ENCODE measurements around the gene RNU2-63P.
A peak's percentile ranks its signal among the peaks of the same experiment; 100 is the strongest.
"Not testable (repeated sequence)": the region's sequence is repeated elsewhere in the genome, so short reads cannot be mapped to it uniquely, and the experiment has no call there.

Gene RNU2-63P

DNA sequence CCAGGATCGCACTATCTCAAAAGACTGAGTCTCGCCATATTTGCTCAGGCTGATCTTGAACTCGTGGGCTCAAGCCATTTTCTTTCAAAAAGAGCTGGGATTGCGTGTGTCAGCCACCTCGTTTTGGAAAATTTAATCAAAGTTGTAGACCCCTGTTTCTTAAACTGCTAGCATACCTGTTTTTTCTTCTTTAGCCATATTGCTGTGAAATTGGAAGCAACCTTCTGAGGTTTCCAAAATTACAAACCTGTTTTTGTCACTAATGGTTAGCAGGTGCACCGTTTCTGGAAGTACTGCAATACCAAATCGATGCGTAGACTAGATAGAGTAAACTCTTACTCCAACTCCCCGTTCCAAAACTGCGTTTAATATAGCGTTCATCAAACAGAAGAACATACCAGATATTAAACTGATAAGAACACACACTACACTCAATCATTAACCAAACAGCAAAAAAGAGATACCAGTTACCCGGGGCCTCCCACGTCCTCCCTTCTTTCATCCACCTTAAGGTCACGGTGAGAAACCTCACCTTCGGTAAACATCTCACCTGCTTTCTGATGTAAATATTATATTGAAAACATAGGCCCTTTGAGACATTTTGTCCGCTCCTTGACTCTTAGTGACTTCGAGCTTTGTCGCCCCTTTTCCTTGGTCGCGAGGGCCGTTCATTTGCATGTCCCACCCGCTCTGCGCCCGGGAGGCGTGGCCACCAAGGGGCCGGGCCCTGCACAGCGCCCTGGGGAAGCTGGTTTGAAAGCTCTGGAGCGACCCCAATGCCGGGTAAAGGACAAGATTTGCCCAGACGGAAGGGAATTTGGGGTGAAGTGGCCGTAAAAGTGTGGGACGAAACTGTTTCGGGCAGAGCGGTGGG, at the start of gene RNU2-63P:
TSS of gene RNU2-63P (minus strand) at position 462 of the 874 bp plus-strand sequence.
- DNase-seq (ENCODE audit: low read depth in 2 of 2) = peak; percentile 94 to 95

DNA sequence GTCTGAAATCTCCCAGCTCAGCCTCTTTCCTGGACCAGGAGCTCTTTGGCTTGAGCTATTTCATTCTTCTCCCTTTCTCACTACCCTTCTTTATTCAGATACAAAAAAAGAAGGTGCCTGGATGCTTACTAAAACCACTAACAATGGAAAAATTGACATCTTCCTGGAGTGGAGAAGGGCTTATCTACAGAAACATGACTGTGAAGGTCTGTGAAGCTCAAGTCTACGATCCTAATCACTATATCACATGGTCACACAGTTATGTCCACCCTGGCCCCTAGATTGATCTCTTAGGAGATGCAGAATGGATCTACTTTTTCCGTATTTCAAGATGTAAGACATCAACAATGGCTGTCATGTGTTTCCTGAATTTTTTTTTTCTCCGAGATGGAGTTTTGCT, 44.9 kb upstream of the RNU2-63P start:
- DNase-seq (ENCODE audit: low read depth in 2 of 2) = no peak

DNA sequence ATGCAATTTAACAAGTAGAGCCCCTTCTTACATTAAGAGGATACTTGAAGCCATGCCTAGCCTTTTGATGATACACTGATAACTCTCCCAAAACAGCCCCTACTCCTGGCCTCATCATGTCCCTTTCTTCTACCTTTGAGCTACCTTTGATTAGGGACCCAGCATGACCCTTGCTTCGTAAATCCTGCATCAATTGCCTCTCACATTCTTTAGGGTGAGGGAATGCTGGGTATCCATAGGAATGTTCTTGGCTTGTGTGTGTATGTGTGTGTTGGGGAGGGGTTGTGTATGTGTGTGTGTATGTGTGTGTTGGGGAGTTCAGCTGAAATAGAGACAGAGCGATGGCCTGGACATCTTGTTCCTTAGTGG, 44.5 kb upstream of the RNU2-63P start:
- DNase-seq (ENCODE audit: low read depth in 2 of 2) = no peak

DNA sequence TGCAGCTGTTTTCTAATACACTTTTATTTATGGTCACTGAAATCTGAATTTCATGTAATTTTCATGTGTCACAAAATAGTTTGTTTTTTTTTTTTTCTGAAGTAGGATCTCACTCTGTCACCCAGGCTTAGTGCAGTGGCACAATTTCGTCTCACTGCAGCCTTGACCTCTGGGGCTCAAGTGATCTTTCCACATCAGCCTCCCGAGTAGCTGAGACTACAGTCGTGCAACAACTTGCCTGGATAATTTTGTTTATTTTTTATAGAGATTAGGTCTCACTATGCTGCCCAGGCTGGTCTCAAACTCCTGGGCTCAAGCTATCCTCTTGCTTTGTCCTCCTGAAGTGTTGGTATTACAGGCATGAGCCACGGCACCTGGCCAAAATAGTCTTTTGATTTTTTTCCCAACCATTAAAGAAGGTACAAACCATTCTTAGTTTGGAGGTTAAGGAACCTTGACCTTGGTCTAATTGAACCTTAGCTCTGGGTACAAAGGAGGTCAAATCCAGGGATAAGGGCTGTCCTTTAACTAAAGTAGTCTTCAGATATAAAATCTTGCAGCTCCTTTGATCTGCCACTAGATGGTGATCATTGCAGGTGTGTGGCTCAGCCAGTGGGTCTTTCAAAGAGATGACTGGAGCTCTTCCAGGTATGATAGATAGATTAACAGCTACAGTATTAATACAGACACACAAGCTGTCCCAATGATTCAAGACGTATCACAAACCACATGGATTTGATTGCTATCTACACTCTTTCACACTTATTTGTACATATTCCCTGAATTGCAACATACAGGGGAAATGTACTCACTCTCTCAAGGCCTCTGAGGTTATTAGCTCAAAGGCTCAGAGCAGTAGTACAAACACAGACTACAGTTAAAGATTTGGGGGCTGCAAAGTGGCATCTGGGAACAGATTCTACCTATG, 43.9 kb upstream of the RNU2-63P start:
- DNase-seq (ENCODE audit: low read depth in 2 of 2) = no peak

DNA sequence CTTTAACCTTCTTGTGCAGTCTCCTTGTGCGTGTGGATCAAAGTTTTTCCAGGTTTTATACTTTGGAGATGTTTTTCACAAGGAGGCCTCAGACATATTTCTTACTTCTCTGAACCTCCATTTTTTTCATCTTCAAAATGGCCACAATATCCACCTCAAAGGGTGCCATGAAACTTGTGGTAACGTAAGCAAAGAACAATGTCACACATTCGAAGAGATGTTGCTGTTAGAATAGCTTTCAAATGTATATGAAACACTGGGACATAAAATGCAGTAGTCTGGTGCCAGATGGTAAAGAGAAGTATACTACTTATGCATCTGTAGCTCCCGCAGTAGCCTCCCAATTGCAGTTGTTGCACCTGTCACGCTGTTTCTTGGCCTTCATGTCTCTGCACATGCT, 41.8 kb upstream of the RNU2-63P start:
- no peak for DNase-seq (ENCODE audit: low read depth in 2 of 2)

DNA sequence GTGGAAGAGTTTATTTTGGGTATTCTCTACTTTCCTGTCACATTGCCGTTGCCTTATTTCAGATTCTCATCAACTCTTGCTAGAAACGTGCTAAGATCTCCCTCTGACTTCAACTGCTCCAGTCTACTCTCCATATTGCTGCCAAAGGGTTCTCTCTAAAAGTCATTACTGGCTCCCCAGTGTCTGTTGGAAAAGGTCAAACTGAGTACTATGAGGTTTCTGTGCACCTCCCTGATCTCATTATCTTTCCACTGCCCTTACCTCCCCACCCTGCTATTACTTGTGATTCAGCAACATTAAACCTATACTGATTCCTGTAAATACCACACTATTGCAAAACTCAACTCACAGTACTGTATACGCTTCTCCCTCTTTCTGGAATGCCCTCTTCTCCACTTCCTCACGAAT, 41.1 kb upstream of the RNU2-63P start:
- no peak for DNase-seq (ENCODE audit: low read depth in 2 of 2)

DNA sequence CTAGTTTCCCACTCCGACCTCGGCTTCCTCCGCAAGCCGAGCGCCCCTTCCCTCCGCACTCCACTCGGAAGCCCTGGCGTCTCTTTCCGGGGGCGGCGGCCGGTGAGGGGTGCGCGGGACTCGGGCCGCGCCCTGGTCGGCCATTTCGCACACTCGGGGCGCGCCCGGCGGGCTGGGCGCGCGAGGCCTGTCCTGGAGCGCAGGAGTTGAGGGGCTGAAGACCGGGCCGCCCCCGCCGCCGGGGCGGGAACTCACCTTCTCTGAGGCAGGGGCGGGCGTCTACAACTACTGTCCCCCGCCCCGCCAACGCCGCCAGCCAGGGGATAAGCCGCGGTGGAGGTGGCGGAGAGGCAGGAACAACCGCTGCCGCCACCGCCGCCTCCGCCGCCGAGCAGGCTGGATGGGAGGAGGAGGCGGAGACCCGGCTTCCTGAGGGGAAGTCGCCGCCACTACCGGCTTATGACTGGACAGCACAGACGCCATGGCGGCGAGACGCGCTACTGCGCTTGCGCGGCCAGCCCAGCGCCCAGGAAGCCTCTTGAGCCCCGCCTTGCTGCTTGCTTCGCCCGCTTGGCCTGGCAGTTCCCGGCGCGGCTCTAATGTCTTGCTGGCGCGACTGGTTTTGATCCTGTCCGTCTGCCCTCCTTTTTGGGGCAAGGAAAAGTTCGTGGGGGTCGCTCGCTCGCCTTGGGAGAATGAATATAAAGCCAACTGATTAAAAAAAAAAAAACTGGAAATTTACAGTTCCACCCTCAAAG, 39.2 kb upstream of the RNU2-63P start, which contains the start of gene KRCC1:
TSS of gene KRCC1 (minus strand) at position 413 of the 758 bp plus-strand sequence. CDS start 27,220 bp downstream, outside the sequence.
- DNase-seq (ENCODE audit: low read depth in 2 of 2) = peak; percentile 88 to 89

DNA sequence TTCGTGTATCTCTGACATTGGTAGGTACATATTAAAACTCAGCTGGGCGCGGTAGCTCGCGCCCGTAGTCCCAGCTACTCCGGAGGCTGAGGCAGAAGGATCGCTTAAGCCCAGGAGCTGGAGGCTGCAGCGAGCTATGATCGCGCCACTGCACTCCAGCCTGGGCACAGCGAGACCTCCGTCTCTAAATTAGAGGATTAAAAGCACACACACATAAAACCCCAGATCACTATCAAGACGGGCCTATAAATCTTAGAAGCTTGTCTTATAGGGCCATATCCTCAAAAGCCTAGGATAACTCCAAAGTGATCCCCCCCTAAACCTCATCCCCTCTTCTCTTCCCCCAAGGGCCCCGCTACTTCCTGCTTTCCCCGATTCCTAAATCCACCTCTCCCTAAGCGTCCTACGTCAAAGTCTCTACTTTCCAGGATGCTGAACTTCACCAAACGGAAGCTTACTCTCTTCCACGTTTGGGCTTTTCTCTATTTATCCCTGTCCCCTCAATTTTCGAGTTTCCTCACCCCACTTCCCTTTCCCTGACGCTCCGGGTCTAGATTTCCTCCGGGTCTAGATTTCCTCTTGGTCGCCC, 38.5 kb upstream of the RNU2-63P start:
- DNase-seq (ENCODE audit: low read depth in 2 of 2) = no peak

- DNase-seq (ENCODE audit: low read depth in 2 of 2) = no peak
These were observed 37.8 kb upstream of the RNU2-63P start for GRCh38 chr2:88053934-88054781.

DNA sequence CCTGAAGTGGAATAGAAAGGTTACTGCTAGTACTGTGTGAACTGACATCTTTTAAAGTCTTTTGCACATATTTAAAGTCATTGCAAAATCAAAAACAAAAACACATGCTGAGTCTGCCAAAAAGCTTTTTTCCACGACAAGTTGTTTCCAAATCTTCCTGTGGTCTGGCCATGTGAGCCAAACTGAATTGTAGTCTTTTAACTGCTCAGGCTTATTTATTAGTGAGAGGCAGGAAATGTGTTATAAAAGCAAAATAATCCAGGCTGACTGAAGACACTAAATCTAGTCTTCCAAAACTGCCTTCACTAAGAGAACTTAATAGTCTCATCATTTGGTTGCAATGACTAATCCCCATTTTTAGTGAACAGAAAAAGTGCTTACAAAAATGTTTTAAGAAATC, 36.9 kb upstream of the RNU2-63P start:
- DNase-seq (ENCODE audit: low read depth in 2 of 2) = peak; percentile 84 to 86

- no peak for DNase-seq (ENCODE audit: low read depth in 2 of 2)
These were observed 35.4 kb upstream of the RNU2-63P start for GRCh38 chr2:88051792-88052191.

DNA sequence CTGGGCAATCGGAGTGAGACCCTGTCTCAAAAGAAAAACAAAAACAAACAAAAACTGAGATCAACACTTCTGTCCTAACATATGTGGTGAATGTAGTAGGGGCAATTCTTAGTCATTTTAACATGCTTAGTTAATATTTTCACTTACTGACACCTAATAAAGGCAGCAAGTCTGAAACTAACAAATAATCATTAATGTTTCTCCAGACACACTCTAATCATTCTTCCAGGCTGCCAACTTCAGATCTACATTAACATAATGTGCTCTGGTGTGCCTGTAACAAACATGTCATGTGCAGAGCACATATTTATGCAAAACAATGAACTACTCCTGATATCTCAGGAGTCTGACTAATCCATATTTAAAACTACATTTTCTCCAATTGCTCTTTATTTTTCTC, 33.3 kb upstream of the RNU2-63P start:
- no peak for DNase-seq (ENCODE audit: low read depth in 2 of 2)

DNA sequence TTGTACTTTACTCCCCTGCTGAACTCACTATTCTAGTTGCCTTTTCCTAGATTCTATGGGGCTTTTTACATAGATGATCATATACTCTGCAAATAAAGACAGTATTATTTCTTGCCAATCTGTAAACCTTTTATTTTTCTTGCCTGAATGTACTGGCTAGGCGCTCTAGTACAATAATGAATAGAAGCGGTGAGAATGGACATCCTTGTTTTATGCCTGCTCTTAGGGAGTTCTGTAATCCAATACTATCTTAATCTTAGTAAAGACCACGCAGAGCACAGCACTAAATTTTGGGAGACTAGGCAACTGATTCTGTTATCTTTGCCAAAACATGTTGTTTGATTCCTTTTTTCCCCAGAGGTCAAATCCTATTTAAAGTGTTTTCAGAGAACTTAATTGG, 32.2 kb upstream of the RNU2-63P start:
- no peak for DNase-seq (ENCODE audit: low read depth in 2 of 2)

DNA sequence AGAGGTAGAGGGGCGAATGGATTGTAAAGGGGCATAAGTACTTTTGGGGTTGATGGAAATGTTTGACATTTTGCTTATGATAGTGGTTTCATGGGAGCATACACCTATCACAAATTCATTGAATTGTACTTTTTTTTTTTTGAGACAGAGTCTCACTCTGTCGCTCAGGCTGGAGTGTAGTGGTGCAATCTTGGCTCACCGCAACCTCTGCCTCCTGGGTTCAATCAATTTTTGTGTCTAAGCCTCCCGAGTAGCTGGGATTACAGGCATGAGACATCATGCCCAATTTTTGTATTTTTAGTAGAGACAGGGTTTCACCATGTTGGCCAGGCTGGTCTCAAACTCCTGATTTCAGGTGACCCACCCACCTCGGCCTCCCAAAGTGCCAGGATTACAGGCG, 29.2 kb upstream of the RNU2-63P start:
- not testable (repeated sequence) for DNase-seq (ENCODE audit: low read depth in 2 of 2)

- no peak for DNase-seq (ENCODE audit: low read depth in 2 of 2)
These were observed 26.1 kb upstream of the RNU2-63P start for GRCh38 chr2:88042476-88042875.

DNA sequence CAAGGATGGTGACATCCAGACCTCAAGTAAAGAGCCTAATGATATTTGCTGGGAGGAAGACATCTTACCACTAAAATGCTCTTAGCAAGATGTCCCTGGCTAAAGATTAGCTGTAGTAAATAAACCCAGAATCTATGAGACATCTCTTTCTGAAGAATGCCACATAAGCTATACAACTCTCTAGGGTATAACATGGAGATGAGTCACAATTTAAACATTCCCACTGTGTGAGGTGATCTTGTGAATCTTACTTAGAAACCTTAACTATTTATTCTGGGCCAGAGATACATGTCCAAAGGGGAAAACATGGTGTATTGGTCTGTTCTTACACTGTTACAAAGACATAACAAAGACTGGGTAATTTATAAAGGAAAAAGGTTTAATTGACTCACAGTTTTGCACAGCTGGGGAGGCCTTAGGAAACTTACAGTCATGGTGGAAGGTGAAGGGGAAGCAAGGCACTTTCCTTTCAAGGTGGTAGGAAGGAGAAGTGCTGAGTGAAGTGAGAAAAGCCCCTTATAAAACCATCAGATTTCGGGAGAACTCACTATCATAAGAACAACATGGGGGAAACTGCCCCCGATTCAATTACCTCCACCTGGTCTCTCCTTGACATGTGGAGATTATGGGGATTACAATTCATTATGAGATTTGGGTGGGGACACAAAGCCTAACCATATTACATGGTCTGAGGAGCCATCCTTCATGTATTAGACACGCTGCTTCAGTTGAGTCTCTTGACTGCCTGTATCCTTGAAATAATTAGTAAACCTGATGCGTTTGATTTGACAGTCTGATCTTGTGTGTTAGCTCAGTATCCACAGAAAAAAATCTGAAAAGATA, 22.1 kb upstream of the RNU2-63P start:
- DNase-seq (ENCODE audit: low read depth in 2 of 2) = peak; percentile 90 to 91

DNA sequence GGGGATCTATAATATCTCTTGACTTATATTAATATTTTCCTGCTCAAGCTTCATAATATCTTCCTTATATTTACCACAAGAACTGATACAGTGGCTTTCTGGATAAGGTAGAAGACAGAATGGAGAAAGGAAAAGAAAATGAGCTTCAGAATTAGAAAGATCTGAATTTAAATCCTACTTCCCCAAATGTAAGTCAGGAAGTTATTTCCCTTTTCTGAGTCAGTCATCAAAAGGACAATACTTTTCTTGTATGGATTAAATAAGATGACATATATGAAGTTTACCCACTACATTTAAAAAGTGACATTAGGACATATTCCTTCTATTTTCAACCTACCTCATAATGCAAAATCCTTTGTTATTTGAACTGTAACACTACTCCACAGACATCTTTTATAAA, 20.3 kb upstream of the RNU2-63P start:
- no peak for DNase-seq (ENCODE audit: low read depth in 2 of 2)

DNA sequence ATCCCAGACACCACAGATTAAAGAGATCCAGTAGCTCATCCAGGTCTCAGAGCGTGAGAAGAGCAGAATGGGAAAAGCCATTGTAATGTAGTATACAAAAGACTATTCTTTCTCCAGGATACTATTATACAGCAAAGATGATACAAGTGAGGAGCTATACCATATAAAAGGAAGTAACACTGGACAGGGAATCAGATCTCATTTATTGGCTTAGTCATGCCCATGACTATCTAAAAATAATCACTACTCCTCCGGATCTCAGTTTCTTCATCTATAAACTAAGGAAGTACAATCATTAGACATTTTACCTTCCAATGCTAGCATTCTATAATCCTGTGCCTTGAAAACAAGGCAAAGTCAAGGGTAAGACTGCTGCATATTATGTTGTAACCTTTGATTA, 19.8 kb upstream of the RNU2-63P start:
- DNase-seq (ENCODE audit: low read depth in 2 of 2) = no peak

GRCh38 chr2:88032070-88032702, 15.8 kb upstream of the RNU2-63P start:
- no peak for DNase-seq (ENCODE audit: low read depth in 2 of 2)

All from fibroblast of skin of left quadriceps (primary cell).